Endothelial cell of umbilical vein (primary cell): ENCODE results near the gene PLD1. TPM values are rescaled to one million over a fixed set of nuclear protein-coding genes. Genes with fewer than 3 reads are reported as not detected.

Experiments
- BruUV-seq: library from RNA; stranded (reverse); fragments of 400-500 nt; replicated peaks from 2 replicates; lab custom pipeline; 2021; lab: Mats Ljungman, UMichigan
- CTCF ChIA-PET: fragments of 300-600, 350-600 bp; sonication (Branson Sonifier 250); formaldehyde crosslinking; loops from one replicate; lab custom pipeline; 2021; ENCODE audit warnings: antibody characterized with exemption, inconsistent platforms; lab: Charles Lee
- POLR2A ChIA-PET: fragments of 300-600, 350-600 bp; sonication (Branson Sonifier 250); formaldehyde crosslinking; loops from one replicate; lab custom pipeline; 2021; ENCODE audit warnings: antibody characterized with exemption, inconsistent platforms; lab: Charles Lee
- DNase-seq: peaks from one replicate; pipeline ENCODE4 v3.0.0-alpha.2; 2011; ENCODE audit warnings: low read depth, low spot score
- FAIRE-seq: peaks from 2 replicates; lab custom pipeline; 2011; peaks lifted over from hg19 to GRCh38; lab: Jason Lieb, UNC
- H2AFZ ChIP-seq: 2 replicates; pipeline ENCODE4 v1.6.0; 2012; ENCODE audit warnings: low read depth, low read length, control low read depth, inconsistent platforms
- H3K27ac ChIP-seq: 2 replicates; pipeline ENCODE4 v1.5.1; 2011; ENCODE audit warnings: low read depth, mild to moderate bottlenecking, control low read depth, low read length, moderate library complexity; ENCODE audit not compliant: insufficient read depth
- H3K27me3 ChIP-seq, 2 experiments: 2 replicates each; pipeline versions ENCODE4 v1.6.0 to v1.6.1; 2011; ENCODE audit warnings: low read length in 2 of 2, mixed read lengths in 1 of 2; ENCODE audit not compliant: control insufficient read depth in 2 of 2, insufficient read depth in 2 of 2
- H3K36me3 ChIP-seq, 2 experiments: 2 replicates in 1 of 2; 3 replicates in 1 of 2; pipeline ENCODE4 v1.5.1; 2011; ENCODE audit warnings: low read length in 2 of 2, mild to moderate bottlenecking in 1 of 2, moderate library complexity in 1 of 2; ENCODE audit not compliant: control insufficient read depth in 2 of 2, insufficient read depth in 2 of 2; ENCODE audit errors: extremely low read depth in 1 of 2
- H3K4me1 ChIP-seq: 3 replicates; pipeline ENCODE4 v1.5.1; 2011; ENCODE audit warnings: mild to moderate bottlenecking, low read length; ENCODE audit not compliant: control insufficient read depth, insufficient read depth; ENCODE audit errors: extremely low read depth
- H3K4me2 ChIP-seq: 2 replicates; pipeline ENCODE4 v1.6.1; 2011; ENCODE audit warnings: low read length, control low read depth, mixed read lengths; ENCODE audit not compliant: insufficient read depth
- H3K4me3 ChIP-seq, 3 experiments: fragments of 200-600 bp in 1 of 3; sonication (generic), shearing (Covaris generic) in 1 of 3; replicated peaks in 1 of 3; 2 replicates each; pipeline ENCODE4 v1.5.1; 2011 to 2016; ENCODE audit warnings: control low read depth in 3 of 3, low read length in 3 of 3, mild to moderate bottlenecking in 2 of 3, inconsistent platforms in 1 of 3, low read depth in 1 of 3, moderate library complexity in 1 of 3; ENCODE audit not compliant: insufficient read depth in 1 of 3
- H3K79me2 ChIP-seq: 2 replicates; pipeline ENCODE4 v1.6.0; 2012; ENCODE audit warnings: low read length, inconsistent platforms; ENCODE audit not compliant: control insufficient read depth, insufficient read depth
- H3K9ac ChIP-seq: replicated peaks from 2 replicates; pipeline ENCODE3; 2011; ENCODE audit warnings: low read length, control low read depth; ENCODE audit not compliant: insufficient read depth; ENCODE audit errors: extremely low read depth
- H3K9me1 ChIP-seq: replicated peaks from 3 replicates; pipeline ENCODE4 v1.6.0; 2011; ENCODE audit warnings: mild to moderate bottlenecking, low read length; ENCODE audit not compliant: control insufficient read depth, insufficient read depth; ENCODE audit errors: extremely low read depth
- H3K9me3 ChIP-seq: replicated peaks from 2 replicates; pipeline ENCODE4 v1.5.1; 2012; ENCODE audit warnings: low read length, inconsistent platforms; ENCODE audit not compliant: control insufficient read depth, insufficient read depth
- H4K20me1 ChIP-seq: replicated peaks from 2 replicates; pipeline ENCODE3; 2011; ENCODE audit warnings: mild to moderate bottlenecking, low read length; ENCODE audit not compliant: control insufficient read depth, insufficient read depth; ENCODE audit errors: extremely low read depth
- EZH2 ChIP-seq: IDR thresholded peaks from 2 replicates; pipeline ENCODE4 v1.6.1; 2012; ENCODE audit warnings: borderline replicate concordance, low read depth, mild to moderate bottlenecking, moderate library complexity, low read length, inconsistent platforms; ENCODE audit not compliant: severe bottlenecking
- FOS ChIP-seq: IDR thresholded peaks from 2 replicates; pipeline ENCODE4 v1.6.1; 2011; ENCODE audit warnings: mild to moderate bottlenecking, low read length, moderate library complexity, borderline replicate concordance; ENCODE audit not compliant: insufficient read depth
- GATA2 ChIP-seq: IDR thresholded peaks from 2 replicates; pipeline ENCODE4 v1.7.0; 2011; ENCODE audit warnings: low read depth, mild to moderate bottlenecking, moderate library complexity, mixed read lengths, low read length; ENCODE audit not compliant: insufficient read length, insufficient read depth
- JUN ChIP-seq: IDR thresholded peaks from 2 replicates; pipeline ENCODE4 v1.6.1; 2011; ENCODE audit warnings: borderline replicate concordance, low read depth; ENCODE audit not compliant: insufficient read length, insufficient read depth
- MYC ChIP-seq: IDR thresholded peaks from one replicate; pipeline ENCODE4 v1.6.1; 2011; ENCODE audit warnings: mild to moderate bottlenecking, low read depth, low read length
- POLR2A ChIP-seq: IDR thresholded peaks from 2 replicates; pipeline ENCODE4 v1.6.1; 2012; ENCODE audit warnings: low read depth, mild to moderate bottlenecking, control low read depth, low read length
- POLR2AphosphoS5 ChIP-seq: IDR thresholded peaks from 2 replicates; pipeline ENCODE4 v1.6.1; 2012; ENCODE audit warnings: low read depth, mild to moderate bottlenecking, control low read depth, low read length, moderate library complexity; ENCODE audit not compliant: insufficient read depth
- dilution Hi-C: fragments of 300-500 bp; cut with MboI; formaldehyde crosslinking; loops from one replicate; pipeline ENCODE4 v1.15.0; 2019; ENCODE audit warnings: low sequenced_read_pairs; ENCODE audit not compliant: extremely low pct_ligation_motif_present
- intact Hi-C: fragments of 100-400 bp; cut with micrococcal nuclease; formaldehyde crosslinking; loops from one replicate; pipeline ENCODE4 v1.10.0; 2022
- polyA plus RNA-seq, 4 experiments: library from polyadenylated mRNA; depleted of rRNA in 3 of 4; stranded (reverse) in 3 of 4; unstranded in 1 of 4; fragments of >200 nt; gene quantifications; 2 replicates each; pipeline versions ENCODE4 v1.2.1 to v1.2.3, GENCODE V29; 2011 to 2012; ENCODE audit warnings: missing spikeins in 1 of 4
- total RNA-seq: library from RNA; stranded (reverse); gene quantifications from 2 replicates; pipeline ENCODE4 v1.2.3, GENCODE V29; 2021
- TF ChIP-seq, protein P1 (sequence below), 2 donors: IDR thresholded peaks; 1 replicate in 1 of 2; 2 replicates in 1 of 2; pipeline ENCODE4 v1.5.1; 2011; ENCODE audit warnings: low read length in 2 of 2, mild to moderate bottlenecking in 2 of 2, moderate library complexity in 2 of 2, control low read depth in 1 of 2, inconsistent platforms in 1 of 2, low read depth in 1 of 2; ENCODE audit not compliant: insufficient read depth in 1 of 2; ENCODE audit errors: extremely low read depth in 1 of 2
- TF ChIP-seq, protein P2 (sequence below): IDR thresholded peaks from 2 replicates; pipeline ENCODE4 v1.6.1; 2011; ENCODE audit not compliant: insufficient read depth, insufficient read length

Gene PLD1
- total and polyA plus RNA-seq, 2 donors (not counting 3 experiments of a cell fraction or from before 2014, with no cell fraction given): 42.0 to 108 TPM

DNA sequence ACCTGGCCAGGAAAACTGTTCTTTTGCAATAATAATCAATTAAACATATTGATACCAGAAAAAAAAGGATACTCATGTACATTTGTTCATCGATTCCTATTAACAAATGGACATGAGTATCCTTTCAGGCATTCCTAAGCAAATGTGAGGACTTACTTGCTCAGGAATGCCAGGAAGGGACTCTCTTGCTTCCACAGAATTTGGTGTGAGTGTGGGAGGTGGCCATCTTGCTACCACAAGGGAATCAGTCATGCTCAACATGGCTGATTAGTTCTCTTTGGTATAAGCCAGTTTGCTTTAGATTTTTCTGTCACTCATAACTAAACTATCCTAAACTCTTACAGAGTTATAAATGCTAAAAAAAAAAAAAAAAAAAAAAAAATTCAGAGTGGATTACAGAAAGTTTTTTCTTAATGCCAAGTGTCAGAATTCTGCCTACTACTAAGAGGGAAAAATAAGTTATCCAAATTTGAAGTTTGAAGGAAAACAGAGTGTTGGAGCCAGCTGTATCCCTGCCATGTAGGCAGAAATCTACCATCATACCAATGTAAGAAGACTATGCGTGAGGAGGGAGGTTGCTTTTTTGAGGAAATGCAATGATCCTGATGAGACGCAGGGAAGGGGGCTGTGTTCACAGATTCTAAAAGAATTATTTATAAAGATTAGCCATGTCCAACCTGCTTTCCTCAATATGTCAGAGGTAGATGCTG lies 98.7 kb downstream of the PLD1 start:
- ChIA-PET POLR2A (no interaction called here), CTCF (interaction anchor here (0.7 to 2.1 kb wide), 7 partner anchors 10 to 621 kb away, joined by 3 to 6 read pairs (median 3); no protein-coding TSS in a partner anchor)
- Histone ChIP-seq H2AFZ (peak overlapping the region; percentile 33), H4K20me1 (no peaks in the 10 kb centered on the region), H3K4me2 (peak overlapping the region; percentile 58), H3K79me2 (no peaks in the 10 kb centered on the region), H3K27me3 (no peaks in the 10 kb centered on the region), H3K9me3 (no peaks in the 10 kb centered on the region), H3K4me1 (peaks cover 19% of the 10 kb centered on the region), H3K27ac (peak overlapping the region; percentile 74), H3K36me3 (peaks cover 5 to 10% of the 10 kb centered on the region in 2 experiments), H3K9me1 (no peaks in the 10 kb centered on the region), H3K9ac (no peak overlapping the region), H3K4me3 (no peak overlapping the region)
- TF ChIP-seq FOS (no peak), POLR2AphosphoS5 (no peak), GATA2 (no peak), MYC (no peak), POLR2A (no peak), JUN (no peak), EZH2 (no peak)
- TF ChIP-seq, protein P1, sequence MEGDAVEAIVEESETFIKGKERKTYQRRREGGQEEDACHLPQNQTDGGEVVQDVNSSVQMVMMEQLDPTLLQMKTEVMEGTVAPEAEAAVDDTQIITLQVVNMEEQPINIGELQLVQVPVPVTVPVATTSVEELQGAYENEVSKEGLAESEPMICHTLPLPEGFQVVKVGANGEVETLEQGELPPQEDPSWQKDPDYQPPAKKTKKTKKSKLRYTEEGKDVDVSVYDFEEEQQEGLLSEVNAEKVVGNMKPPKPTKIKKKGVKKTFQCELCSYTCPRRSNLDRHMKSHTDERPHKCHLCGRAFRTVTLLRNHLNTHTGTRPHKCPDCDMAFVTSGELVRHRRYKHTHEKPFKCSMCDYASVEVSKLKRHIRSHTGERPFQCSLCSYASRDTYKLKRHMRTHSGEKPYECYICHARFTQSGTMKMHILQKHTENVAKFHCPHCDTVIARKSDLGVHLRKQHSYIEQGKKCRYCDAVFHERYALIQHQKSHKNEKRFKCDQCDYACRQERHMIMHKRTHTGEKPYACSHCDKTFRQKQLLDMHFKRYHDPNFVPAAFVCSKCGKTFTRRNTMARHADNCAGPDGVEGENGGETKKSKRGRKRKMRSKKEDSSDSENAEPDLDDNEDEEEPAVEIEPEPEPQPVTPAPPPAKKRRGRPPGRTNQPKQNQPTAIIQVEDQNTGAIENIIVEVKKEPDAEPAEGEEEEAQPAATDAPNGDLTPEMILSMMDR (IDR thresholded peaks at IDR 0.05; ENCODE audit: extremely low read depth in 1 of 2, insufficient read depth in 1 of 2, low read depth in 1 of 2, low read length in 2 of 2): no peak
- TF ChIP-seq, protein P2, sequence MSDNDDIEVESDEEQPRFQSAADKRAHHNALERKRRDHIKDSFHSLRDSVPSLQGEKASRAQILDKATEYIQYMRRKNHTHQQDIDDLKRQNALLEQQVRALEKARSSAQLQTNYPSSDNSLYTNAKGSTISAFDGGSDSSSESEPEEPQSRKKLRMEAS: no peak
- intact Hi-C loops (no loop called here), dilution Hi-C loops (no loop called here)
- TSS peak; percentile 91 for BruUV-seq
- FAIRE-seq (no peak), DNase-seq (no peak)
